ENCODE measurements around the gene CDC73.

Gene CDC73

GRCh38 chr1:193234530-193234929, 112.7 kb downstream of the CDC73 start:
- Histone ChIP-seq H3K4me3 (ENCODE audit: low read depth in 1 of 2, low read length in 2 of 2) (no peak overlapping the region), H4K20me1 (ENCODE audit: insufficient read depth, low read length) (no peaks in the 10 kb centered on the region), H2AFZ (ENCODE audit: low read depth, low read length) (no peak overlapping the region), H3K4me2 (ENCODE audit: insufficient read depth, low read length) (no peak overlapping the region), H3K4me1 (ENCODE audit: insufficient read depth, low read length) (no peaks in the 10 kb centered on the region), H3K79me2 (ENCODE audit: insufficient read depth, low read length) (no peaks in the 10 kb centered on the region), H3K27ac (ENCODE audit: low read length) (no peak overlapping the region), H3K27me3 (ENCODE audit: insufficient read depth, low read length, poor library complexity) (no peaks in the 10 kb centered on the region), H3K9ac (ENCODE audit: low read depth, low read length) (no peak overlapping the region), H3K36me3 (ENCODE audit: insufficient read depth, low read length) (peaks cover 42% of the 10 kb centered on the region), H3K9me3 (ENCODE audit: insufficient read depth, low read length, severe bottlenecking) (no peaks in the 10 kb centered on the region)
- DNase-seq: no peak
- ATAC-seq (ENCODE audit: insufficient read depth, low read depth): no peak
- TF ChIP-seq EZH2 (IDR thresholded peaks at IDR 0.05; ENCODE audit: borderline replicate concordance, low read depth, low read length, severe bottlenecking) (no peak), CTCF (IDR thresholded peaks at IDR 0.05; ENCODE audit: borderline replicate concordance, extremely low read depth, low read length, poor library complexity, severe bottlenecking) (no peak)

- Histone ChIP-seq H3K4me3 (ENCODE audit: low read depth in 1 of 2, low read length in 2 of 2) (no peak overlapping the region), H3K9me3 (ENCODE audit: insufficient read depth, low read length, severe bottlenecking) (no peaks in the 10 kb centered on the region), H3K4me1 (ENCODE audit: insufficient read depth, low read length) (no peaks in the 10 kb centered on the region), H3K4me2 (ENCODE audit: insufficient read depth, low read length) (no peak overlapping the region), H3K27me3 (ENCODE audit: insufficient read depth, low read length, poor library complexity) (no peaks in the 10 kb centered on the region), H3K36me3 (ENCODE audit: insufficient read depth, low read length) (peaks cover 45% of the 10 kb centered on the region), H3K27ac (ENCODE audit: low read length) (no peak overlapping the region), H4K20me1 (ENCODE audit: insufficient read depth, low read length) (no peaks in the 10 kb centered on the region), H3K79me2 (ENCODE audit: insufficient read depth, low read length) (0 out of 2 replicates have a peak, but pooled peaks cover 3% of the 10 kb centered on the region), H3K9ac (ENCODE audit: low read depth, low read length) (no peak overlapping the region), H2AFZ (ENCODE audit: low read depth, low read length) (no peak overlapping the region)
- TF ChIP-seq CTCF (IDR thresholded peaks at IDR 0.05; ENCODE audit: borderline replicate concordance, extremely low read depth, low read length, poor library complexity, severe bottlenecking) (no peak), EZH2 (IDR thresholded peaks at IDR 0.05; ENCODE audit: borderline replicate concordance, low read depth, low read length, severe bottlenecking) (no peak)
- no peak for DNase-seq
- no peak for ATAC-seq (ENCODE audit: insufficient read depth, low read depth)
Measured at GRCh38 chr1:193237381-193237978, 115.6 kb downstream of the CDC73 start.

DNA sequence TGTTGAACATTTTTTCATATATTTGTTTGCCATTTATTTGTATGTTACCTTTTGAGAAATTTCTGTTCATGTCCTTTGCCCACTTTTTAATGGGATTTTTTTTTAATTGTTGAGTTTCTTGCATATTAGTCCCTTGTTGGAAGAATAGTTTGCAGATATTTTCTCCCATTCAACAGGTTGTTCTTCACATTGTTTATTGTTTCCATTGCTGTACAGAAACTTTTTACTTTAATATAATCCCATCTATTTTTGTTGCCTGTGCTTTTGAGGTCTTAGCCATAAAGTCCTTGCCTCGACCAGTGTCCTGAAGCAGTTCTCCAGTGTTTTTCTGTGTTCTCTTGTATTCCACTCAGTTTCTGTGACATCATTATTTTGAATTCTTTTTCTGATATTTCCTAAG, 118.8 kb downstream of the CDC73 start:
- Histone ChIP-seq H3K79me2 (ENCODE audit: insufficient read depth, low read length) (0 out of 2 replicates have a peak, but pooled peaks cover 3% of the 10 kb centered on the region), H3K4me2 (ENCODE audit: insufficient read depth, low read length) (no peak overlapping the region), H3K27ac (ENCODE audit: low read length) (no peak overlapping the region), H3K9ac (ENCODE audit: low read depth, low read length) (no peak overlapping the region), H3K9me3 (ENCODE audit: insufficient read depth, low read length, severe bottlenecking) (no peaks in the 10 kb centered on the region), H3K4me3 (ENCODE audit: low read depth in 1 of 2, low read length in 2 of 2) (no peak overlapping the region), H3K4me1 (ENCODE audit: insufficient read depth, low read length) (no peaks in the 10 kb centered on the region), H4K20me1 (ENCODE audit: insufficient read depth, low read length) (no peaks in the 10 kb centered on the region), H2AFZ (ENCODE audit: low read depth, low read length) (no peak overlapping the region), H3K27me3 (ENCODE audit: insufficient read depth, low read length, poor library complexity) (no peaks in the 10 kb centered on the region), H3K36me3 (ENCODE audit: insufficient read depth, low read length) (peaks cover 30% of the 10 kb centered on the region)
- DNase-seq (no peak), ATAC-seq (ENCODE audit: insufficient read depth, low read depth) (no peak)
- TF ChIP-seq CTCF (IDR thresholded peaks at IDR 0.05; ENCODE audit: borderline replicate concordance, extremely low read depth, low read length, poor library complexity, severe bottlenecking): no peak
- TF ChIP-seq EZH2 (IDR thresholded peaks at IDR 0.05; ENCODE audit: borderline replicate concordance, low read depth, low read length, severe bottlenecking): no peak
